Hematopoietic multipotent progenitor cell treated with erythropoietin and hydrocortisone succinate and interleukin-3 and kit ligand, for 6 days (in vitro differentiated cells): ENCODE results near the gene HOXB6.

Experiments
- DNase-seq: peaks from one replicate; pipeline ENCODE4 v3.0.0-alpha.2; 2015

The HOXB6 gene

GRCh38 chr17:48621410-48622392, 16.9 kb upstream of the HOXB6 start:
- no peak for DNase-seq

DNA sequence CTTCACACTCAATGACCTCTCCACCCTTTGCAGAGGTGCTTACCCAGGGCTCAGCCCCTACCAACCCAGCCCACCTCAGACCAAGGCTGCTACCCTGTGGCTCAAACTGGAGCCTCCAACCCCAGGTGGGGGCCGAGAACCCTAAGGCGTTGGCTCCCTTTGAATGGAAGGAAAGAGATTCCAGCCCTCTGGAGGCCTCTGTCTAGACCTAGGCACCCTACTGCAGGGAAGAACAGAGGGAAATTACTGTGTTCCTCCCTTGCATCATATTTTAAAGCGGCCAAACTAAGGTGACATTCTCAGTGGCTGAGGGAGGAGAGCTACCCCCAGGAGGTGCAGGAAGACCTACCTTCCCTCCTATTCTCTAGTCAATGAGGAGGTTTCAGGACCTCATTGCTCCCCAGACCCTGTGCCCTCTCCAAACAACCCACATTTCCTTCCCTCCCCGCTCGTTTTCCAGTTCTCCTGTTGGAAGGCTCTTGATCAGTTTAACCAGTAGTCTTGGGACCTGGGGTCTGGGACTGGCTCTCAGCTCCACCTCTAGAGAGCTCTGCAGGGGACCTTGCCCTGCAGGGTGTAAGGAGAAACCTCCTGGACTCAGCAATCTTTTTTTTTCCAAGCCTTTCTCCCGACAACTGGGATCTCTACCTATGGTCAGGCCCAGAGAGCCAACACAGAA, 15.8 kb upstream of the HOXB6 start:
- DNase-seq, result no peak

DNA sequence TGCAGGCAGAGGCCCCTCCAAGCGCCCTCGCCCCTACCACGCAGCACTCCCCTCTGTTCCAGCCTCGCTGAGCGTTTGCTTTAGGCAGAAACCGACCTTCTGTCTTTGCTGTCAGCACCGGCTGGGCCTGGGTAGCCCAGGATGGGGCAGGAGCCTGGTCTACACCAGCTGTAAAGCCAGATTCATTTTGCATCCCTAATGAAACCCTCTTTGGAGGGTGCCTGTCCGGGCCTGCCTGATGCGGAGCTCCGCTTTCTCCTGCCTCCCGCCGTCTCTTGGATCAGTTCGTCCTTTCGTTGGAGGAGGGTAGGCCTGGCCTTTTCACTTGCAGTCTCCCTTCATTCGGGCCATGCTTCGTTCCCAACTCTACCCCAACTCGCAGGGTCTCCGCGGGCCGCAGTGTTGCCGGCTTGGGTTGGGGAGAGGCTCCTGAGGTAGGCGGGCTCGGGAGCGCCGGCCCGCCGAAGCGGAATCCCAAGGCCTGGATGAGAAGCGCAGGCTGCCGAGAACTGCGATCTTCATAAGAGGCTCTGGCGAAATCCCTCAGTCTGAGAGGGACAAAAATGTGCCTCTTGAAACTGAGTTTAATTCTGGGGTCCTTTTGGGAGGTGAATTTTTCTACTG, 15.2 kb upstream of the HOXB6 start:
- DNase-seq, result no peak

- DNase-seq, result peak; percentile 89
Measured at GRCh38 chr17:48618256-48618896, 13.6 kb upstream of the HOXB6 start.

DNA sequence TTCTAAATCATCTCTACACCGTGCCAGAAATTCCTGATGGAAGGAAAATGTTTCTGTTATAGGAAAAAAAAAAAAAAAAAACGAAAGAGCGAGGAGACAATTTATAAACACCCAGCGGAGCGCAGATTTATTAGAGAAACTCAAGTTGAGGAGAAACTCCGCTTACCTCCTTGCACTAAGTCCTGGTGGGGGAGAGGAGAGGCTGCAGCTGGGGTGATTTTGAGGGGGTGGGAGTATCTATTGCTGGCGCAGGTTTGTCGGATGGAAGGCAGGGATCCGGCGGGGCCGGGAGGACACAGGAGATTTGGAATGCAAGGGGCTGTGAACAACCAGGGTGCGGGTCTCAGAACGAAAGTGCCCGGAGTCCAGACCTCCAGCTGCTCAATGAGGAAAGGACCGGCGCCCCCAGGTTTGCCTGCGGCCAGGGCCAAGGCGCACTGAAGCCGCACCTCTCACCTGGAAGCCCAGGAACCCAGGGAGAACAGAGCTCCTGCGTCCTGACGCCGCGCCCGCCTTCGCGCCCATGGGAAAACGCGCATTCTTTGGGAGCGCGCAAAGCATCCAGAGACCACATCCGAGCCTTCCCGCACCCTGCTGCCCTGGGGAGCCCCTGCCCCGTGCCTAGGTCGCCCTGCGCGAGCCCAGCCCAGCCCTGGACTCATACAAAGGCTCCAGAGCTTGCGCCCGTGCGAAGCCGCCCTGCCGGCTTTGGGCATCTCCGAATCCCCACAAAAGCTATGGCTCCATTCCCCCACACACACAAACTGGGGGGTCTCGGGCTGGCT, 12.9 kb upstream of the HOXB6 start:
- DNase-seq, result no peak

DNA sequence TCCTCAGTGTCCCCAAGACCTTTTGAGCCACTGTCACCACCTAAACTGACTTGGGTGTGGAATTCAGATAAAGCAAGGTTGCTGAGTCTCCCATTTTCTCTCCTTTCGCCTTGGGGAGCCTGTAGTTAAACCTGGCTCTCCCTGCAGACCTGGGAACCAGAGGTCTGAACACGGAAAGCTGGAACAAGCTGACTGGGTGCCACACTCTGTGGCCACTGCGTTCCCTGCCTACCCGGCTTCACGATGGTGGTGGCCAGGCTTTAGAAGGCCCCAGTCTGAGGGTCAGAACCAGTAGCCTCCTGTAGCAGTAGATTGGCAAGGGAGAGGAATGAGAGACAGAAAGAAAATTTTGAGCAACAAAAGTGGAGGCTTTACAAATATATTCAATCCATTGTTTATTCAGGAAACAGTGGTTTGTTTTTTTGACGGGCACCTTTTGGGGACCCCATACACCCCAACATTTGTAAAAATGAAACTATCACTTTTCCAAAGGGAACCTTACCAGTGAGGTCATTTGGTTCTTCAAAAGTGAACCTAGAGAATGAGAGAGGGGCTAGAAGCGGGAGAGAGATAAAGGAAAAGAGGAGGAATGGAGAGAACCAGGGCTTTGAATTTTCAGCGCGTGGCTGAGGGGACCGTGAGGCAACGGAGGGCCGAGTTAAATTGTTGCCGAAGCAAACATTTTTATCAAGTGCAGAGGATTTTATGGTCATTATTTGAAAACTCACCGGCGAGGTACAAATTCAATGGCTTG, 12.1 kb upstream of the HOXB6 start:
- no peak for DNase-seq

- DNase-seq, result no peak
Measured at GRCh38 chr17:48615963-48616716, 11.4 kb upstream of the HOXB6 start.

- no peak for DNase-seq
Measured at GRCh38 chr17:48615047-48615962, 10.5 kb upstream of the HOXB6 start, which contains the start of gene HOXB8. Gene HOXB8, minus strand, starts transcription at chr17:48615292. Its CDS starts 588 bp downstream, at chr17:48614704.

- no peak for DNase-seq
Measured at GRCh38 chr17:48613862-48614694, 9.3 kb upstream of the HOXB6 start.

DNA sequence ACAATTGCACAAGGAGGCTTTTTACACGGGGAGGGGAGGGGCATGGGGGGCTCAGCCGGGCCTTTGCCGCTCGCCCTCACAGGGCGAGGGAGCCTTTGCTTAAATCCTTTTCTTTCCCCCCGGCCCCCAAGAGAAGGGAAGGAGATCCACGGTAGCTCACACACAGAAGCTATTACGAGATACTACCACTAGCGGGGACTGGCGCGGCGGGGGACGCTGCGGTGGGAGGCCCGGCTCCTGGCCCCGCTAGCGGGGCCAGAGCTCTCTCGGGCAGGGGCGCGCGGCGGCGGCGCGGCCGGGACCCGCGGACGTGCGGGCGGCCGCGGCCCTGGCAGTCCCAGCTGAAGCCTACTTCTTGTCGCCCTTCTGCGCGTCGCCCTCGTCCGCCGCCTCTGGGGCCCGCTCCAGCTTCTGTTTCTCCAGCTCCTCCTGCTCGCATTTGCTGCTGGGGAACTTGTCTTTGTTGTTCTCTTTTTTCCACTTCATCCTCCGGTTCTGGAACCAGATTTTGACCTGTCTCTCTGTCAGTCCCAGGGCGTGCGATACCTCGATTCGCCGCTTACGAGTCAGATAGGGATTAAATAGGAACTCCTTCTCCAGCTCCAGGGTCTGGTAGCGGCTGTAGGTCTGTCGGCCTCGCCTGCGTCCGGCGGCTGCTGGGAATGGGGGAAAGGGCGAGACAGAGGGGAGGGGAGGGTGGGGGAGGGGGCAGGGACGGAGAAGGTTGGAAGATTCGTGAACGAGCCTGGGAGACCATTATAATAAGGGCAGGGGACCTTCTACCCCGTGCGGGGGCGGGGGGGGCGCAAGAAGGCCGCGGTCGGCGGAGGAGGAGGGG, 8.3 kb upstream of the HOXB6 start:
- peak; percentile 66 for DNase-seq

- peak; percentile 45 for DNase-seq
Measured at GRCh38 chr17:48612456-48612853, 7.7 kb upstream of the HOXB6 start.

DNA sequence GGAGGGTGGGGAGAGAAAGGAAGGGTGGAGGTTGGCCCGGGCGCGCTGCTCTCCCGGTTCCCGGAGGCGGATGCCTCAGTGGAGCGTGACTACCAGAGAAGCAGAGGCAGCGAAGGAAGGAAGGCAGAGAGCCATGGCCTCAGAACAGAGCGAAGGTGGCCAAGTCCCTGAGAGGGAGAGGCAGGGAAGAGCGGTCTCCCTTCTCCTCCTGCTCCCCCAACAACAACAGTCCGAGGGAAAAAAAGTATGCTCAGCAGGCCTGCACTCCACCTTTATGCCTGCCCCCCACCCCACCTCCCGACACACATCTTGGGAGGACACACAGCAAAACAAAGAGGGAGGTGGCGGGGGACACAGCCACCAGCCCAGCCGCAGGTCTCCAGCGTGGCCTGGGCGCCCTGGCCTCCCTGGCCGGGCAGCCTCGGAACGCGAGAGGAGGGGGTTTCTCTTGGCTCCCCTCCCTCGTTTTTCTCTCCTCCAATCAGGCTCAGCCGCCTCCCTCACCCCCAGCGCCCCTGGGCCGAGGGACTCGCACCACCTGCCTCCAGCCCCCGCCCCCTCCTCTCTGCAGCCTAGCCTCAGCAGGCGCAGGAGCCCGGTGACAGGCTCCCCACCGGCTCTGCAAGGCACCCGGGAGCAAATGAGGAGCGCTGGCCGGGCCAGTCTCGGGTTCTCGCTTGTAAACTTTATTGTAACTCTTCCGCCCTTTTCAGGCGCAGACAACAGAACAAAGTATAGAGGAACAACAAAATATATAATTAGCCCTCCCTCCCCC, 7.1 kb upstream of the HOXB6 start:
- DNase-seq, result no peak

DNA sequence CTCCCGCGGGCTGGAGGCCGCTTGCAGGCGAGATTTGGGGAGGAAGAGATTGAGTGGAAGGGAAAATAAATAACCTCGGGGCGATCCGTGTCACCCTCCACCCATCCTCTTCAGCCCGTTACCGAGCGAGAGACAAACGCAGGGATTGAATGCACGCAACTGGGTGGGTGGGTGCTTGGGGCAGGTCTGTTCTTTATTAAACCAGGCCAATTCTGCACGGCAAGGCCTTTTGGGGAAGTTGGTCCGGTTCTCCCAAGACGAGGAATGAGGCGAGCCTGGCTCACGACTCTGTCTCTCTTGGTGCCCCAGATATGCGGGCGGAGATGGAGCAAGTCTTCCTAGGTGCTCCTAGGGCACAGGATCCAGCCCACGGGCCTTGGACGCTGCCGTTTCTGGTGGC, 6.4 kb upstream of the HOXB6 start:
- no peak for DNase-seq

DNA sequence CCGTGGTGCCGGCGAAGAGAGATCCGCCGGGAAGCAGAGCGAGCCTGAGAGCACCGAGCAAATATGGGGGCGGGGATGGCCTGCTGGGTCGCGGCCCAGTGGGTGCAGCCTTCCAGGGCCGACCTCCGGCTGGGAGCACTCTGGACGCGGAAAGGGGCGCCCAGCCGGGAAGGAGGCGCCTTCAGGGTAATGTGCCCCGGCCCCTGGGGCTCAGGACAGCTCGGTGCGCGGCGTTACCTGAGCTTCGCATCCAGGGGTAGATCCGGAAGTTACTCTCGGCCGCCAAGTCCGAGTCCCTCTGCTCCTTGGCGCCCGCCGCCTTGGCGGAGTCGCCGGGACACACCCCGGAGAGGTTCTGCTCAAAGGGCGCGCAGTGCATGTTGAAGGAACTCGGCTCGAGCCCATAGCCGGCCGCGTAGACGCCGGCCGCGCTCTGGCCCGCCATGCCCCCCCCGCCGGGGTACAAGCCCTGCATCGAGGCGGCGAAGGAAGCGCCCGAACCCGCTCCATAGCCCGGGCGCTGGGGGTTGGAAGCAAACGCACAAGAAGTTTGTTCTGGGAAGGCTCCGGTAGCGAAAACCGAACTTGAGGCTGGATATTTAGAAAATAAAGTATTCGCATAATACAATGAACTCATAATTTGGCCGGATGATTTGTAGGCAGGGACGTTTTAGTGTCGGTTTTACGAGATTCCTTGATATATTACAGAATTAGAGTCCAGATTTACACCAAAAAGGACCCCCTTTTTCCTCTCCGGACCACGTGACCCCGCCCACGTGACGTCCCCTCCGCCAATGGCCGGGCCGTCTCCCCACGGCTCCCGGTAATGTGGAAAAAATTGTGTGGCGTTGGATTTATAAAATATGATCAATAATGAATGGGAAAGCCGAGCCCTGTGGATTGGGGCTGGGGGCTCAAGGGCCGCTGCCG, 5.8 kb upstream of the HOXB6 start, which contains the start of gene HOXB7:
Gene HOXB7, minus strand, starts transcription at position 736 of the 930 bp plus-strand sequence. Its CDS starts 99 bp downstream, at position 637.
- peak; percentile 62 for DNase-seq

GRCh38 chr17:48609759-48610281, 5.0 kb upstream of the HOXB6 start:
- DNase-seq, result no peak
